WERI-Rb-1 (cell line): ENCODE results near the gene DGKI.
A peak's percentile ranks its signal among the peaks of the same experiment; 100 is the strongest.

ENCODE experiments used
- DNase-seq: peaks from one replicate; pipeline ENCODE4 v3.0.0-alpha.2; 2020
- H3K27ac ChIP-seq: fragments of 250-450 bp; sonication (Bioruptor Pico); 2 replicates; pipeline ENCODE4 v1.5.1; 2020; ENCODE audit warnings: mild to moderate bottlenecking, moderate library complexity
- H3K27me3 ChIP-seq: fragments of 250-450 bp; sonication (Bioruptor Pico); 2 replicates; pipeline ENCODE4 v1.5.1; 2021; ENCODE audit warnings: mild to moderate bottlenecking, low read depth, moderate library complexity; ENCODE audit not compliant: insufficient read depth, severe bottlenecking
- H3K36me3 ChIP-seq: fragments of 250-450 bp; sonication (Bioruptor Pico); 2 replicates; pipeline ENCODE4 v1.5.1; 2020; ENCODE audit warnings: mild to moderate bottlenecking, moderate library complexity
- H3K4me3 ChIP-seq: 2 replicates; pipeline ENCODE4 v1.5.1; 2011; ENCODE audit warnings: low read depth, mild to moderate bottlenecking, control low read depth, low read length
- H3K9me3 ChIP-seq: fragments of 250-450 bp; sonication (Bioruptor Pico); 2 replicates; pipeline ENCODE4 v1.5.1; 2021; ENCODE audit warnings: mild to moderate bottlenecking, moderate library complexity; ENCODE audit not compliant: severe bottlenecking
- TF ChIP-seq, protein P1 (sequence below): IDR thresholded peaks from 2 replicates; pipeline ENCODE4 v1.5.1; 2011; ENCODE audit warnings: low read depth, mild to moderate bottlenecking, control low read depth, inconsistent platforms, low read length

The DGKI gene

DNA sequence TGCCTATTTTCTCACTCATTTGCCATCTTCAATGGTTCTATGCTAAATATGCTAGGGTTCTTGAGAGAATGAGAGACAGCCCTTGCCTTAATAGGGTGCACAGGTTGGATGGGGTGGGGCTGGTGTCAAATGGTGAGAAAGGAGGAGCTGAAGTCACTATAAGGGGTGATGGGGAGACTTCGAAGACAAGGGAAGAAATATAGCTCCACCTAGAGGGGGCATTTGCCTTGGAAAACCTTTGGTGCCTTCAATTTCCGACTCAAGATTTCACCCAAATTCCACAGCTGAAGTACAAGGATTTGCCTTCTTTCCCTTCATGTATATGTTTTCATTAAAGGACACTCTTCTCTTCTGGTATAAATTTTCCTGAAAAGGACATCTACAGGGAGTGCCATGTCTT lies 508.9 kb downstream of the DGKI start:
- Histone ChIP-seq H3K9me3 (no peaks in the 10 kb centered on the region), H3K27me3 (no peaks in the 10 kb centered on the region), H3K27ac (no peak overlapping the region), H3K36me3 (no peaks in the 10 kb centered on the region), H3K4me3 (no peak overlapping the region)
- TF ChIP-seq, protein P1, sequence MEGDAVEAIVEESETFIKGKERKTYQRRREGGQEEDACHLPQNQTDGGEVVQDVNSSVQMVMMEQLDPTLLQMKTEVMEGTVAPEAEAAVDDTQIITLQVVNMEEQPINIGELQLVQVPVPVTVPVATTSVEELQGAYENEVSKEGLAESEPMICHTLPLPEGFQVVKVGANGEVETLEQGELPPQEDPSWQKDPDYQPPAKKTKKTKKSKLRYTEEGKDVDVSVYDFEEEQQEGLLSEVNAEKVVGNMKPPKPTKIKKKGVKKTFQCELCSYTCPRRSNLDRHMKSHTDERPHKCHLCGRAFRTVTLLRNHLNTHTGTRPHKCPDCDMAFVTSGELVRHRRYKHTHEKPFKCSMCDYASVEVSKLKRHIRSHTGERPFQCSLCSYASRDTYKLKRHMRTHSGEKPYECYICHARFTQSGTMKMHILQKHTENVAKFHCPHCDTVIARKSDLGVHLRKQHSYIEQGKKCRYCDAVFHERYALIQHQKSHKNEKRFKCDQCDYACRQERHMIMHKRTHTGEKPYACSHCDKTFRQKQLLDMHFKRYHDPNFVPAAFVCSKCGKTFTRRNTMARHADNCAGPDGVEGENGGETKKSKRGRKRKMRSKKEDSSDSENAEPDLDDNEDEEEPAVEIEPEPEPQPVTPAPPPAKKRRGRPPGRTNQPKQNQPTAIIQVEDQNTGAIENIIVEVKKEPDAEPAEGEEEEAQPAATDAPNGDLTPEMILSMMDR, result peak; percentile 28; the same call in 1 of the 2 replicates
- no peak for DNase-seq

DNA sequence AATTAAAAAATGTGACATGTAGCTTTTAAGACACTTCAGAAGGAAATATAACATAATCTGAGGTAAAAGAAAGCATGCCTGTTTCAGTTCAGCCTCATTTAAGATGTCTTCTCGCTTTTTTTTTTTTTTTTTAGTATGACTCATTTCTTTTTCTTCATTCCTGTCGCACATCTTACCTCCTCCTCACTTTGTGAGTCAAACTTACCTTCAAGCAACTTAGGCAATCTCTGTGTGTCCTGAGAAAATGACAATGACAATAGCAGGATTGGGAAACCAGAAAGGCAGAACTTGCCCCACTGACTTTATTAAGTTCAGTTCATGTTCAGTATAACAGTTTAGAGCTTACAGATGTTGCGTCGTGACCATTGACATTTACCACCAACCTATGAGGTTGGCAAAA lies 511.0 kb downstream of the DGKI start:
- DNase-seq, result no peak
- TF ChIP-seq, protein P1, result no peak

DNA sequence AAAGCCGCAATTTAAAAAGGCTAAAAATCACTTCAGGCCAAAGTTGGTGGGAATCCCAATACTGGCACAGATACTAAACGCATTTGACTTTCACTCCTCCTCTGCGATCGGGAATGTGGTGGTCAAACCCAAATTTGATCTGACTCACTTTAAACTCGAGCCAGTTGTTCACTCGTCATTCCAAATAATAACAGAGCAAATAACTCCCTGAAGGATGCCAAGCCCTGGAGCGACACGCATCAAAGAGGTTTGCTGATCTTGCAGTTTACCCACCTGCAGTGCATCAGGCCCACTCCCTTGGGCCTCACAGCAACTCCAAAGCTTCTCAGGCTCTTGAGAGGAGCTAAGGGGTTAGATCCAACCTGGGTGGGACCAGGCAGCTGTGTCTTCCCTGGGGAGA lies 515.4 kb downstream of the DGKI start:
- Histone ChIP-seq H3K36me3 (no peaks in the 10 kb centered on the region), H3K27ac (no peak overlapping the region), H3K4me3 (no peak overlapping the region), H3K27me3 (no peaks in the 10 kb centered on the region), H3K9me3 (no peaks in the 10 kb centered on the region)
- no peak for DNase-seq
- TF ChIP-seq, protein P1, result no peak

More for the DNA sequence above, 511.0 kb downstream of the DGKI start:
- H3K36me3 ChIP-seq, result no peaks in the 10 kb centered on the region
- no peak overlapping the region for H3K4me3 ChIP-seq
- no peaks in the 10 kb centered on the region for H3K9me3 ChIP-seq
- H3K27me3 ChIP-seq, result no peaks in the 10 kb centered on the region
- H3K27ac ChIP-seq, result no peak overlapping the region
